SH-SY5Y (cell line): ENCODE data around the gene OR2T3.
"Not testable (repeated sequence)": the region's sequence is repeated elsewhere in the genome, so short reads cannot be mapped to it uniquely, and the experiment has no call there.

ENCODE experiments used
- GATA2 ChIP-seq: IDR thresholded peaks from 2 replicates; pipeline ENCODE4 v1.6.1; 2011; ENCODE audit warnings: mild to moderate bottlenecking, low read depth, low read length
- GATA3 ChIP-seq: IDR thresholded peaks from 2 replicates; pipeline ENCODE4 v1.6.1; 2011; ENCODE audit warnings: low read depth, mild to moderate bottlenecking, low read length, moderate library complexity

- TF ChIP-seq GATA2, GATA3: not testable (repeated sequence)
Measured at GRCh38 chr1:248473051-248473450, at the start of gene OR2T3.
